Cardiac fibroblast (primary cell): Measurements from ENCODE around the gene CIROP.

Source experiments
- DNase-seq, 2 donors: peaks; one replicate each; pipeline versions ENCODE4 v3.0.0 to v3.0.0-alpha.2; 2010; ENCODE audit warnings: low read depth in 2 of 2
- H3K4me3 ChIP-seq, 2 donors: replicated peaks in 1 of 2; 1 replicate in 1 of 2; 2 replicates in 1 of 2; pipeline ENCODE4 v1.5.1; 2011; ENCODE audit warnings: low read depth in 2 of 2, low read length in 2 of 2, mild to moderate bottlenecking in 2 of 2, moderate library complexity in 1 of 2
- TF ChIP-seq, protein P1 (sequence below): IDR thresholded peaks from one replicate; pipeline ENCODE4 v1.5.1; 2011; ENCODE audit warnings: low read depth, mild to moderate bottlenecking, low read length, inconsistent platforms

CIROP gene

DNA sequence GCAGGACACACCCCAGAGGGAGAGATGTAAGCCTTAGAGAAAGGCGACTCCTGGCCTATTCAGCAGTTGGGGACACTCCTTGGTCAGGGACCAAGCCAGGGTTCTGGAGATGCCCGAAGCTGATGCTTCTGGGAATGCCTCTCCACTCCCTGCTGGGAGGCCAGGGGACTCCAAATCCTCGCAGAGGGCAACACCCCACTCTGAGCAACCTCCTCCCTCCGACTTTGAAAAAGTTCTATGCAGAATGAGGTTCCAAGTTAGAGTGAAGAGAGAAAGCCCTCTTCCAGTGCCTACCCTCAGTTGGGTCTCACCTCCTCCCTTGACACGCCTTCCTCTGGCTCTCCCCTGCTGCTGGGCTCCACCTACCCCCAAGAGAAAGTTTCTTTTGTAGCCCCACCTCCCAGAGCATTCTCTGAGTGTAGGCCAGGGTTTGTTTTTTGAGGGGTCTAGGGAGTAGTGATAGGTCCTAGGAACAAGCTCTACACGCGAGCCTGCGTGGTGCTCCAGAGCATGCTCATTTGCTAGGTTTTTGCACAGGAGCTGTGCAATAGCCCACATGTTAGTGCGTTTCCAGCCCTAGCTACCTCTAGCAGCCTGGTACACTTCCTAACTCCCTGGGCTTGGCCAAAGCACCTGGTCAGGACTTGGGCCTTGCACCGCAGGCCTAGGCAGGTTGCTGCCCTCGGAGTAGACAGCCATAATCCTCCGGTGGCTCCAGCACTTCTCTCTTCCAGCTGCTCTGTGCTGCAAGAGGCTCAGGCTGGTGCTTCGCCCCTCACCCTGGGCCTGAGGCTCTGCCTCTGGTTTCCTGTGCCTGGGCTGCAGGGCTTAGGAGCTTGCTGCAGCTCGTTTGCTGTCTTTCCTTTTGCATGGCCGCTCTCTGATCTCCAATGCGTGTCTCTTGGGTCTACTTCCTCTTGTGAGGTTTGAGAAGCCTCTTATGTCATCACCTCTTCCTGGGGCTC is 14.9 kb upstream of the CIROP start:
- DNase-seq, result no peak
- TF ChIP-seq, protein P1, sequence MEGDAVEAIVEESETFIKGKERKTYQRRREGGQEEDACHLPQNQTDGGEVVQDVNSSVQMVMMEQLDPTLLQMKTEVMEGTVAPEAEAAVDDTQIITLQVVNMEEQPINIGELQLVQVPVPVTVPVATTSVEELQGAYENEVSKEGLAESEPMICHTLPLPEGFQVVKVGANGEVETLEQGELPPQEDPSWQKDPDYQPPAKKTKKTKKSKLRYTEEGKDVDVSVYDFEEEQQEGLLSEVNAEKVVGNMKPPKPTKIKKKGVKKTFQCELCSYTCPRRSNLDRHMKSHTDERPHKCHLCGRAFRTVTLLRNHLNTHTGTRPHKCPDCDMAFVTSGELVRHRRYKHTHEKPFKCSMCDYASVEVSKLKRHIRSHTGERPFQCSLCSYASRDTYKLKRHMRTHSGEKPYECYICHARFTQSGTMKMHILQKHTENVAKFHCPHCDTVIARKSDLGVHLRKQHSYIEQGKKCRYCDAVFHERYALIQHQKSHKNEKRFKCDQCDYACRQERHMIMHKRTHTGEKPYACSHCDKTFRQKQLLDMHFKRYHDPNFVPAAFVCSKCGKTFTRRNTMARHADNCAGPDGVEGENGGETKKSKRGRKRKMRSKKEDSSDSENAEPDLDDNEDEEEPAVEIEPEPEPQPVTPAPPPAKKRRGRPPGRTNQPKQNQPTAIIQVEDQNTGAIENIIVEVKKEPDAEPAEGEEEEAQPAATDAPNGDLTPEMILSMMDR, result no peak
- H3K4me3 ChIP-seq, result no peak overlapping the region

DNA sequence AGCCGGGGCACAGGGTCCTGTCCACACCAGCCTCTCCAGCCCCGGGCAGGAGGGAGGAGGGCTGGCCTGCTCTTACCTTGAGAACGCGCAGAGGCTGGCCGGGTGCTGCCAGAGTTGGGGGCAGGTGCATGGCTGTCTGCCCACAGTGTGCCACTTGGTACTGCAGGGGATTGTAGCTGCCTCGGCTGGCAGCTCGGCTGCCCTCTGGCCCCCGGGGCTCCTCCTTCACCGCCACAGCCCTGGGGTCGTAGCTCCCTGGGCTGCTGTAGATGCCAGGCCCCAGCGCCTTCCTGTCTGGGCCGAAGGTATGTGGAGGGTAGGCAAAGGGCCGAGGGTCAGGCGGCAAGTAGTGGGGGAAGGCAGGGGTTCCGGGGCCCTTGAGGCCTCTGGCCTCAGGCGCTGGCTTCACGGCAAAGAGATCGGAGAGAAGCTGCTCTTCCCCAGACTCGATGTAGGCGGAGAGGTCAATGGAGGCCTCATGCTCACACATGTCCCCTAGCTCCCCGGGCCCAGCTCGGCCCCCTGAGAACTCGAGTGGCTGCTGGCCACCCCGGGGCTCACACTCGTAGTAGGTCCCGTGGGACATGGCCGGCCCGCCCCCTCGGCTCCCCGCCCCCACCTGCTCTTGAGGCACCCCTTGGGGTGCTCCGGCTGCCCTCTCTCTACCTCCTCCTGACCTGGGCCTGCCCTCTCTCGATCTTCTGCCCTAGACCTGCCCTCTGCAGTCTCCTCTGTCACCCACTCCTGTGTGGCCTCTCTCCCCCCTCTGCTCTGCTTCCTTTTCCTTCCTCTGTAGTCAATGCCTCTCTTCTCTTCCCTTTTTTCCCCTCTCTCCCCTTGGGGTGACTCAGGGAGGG is 13.9 kb upstream of the CIROP start, which contains the start of gene CEBPE:
TSS of gene CEBPE (minus strand) at position 750 of the 857 bp plus-strand sequence. CDS start at position 586, 164 bp downstream.
- H3K4me3 ChIP-seq, result no peak within 1 kb of the TSS
- TF ChIP-seq, protein P1, result no peak
- DNase-seq, result no peak

DNA sequence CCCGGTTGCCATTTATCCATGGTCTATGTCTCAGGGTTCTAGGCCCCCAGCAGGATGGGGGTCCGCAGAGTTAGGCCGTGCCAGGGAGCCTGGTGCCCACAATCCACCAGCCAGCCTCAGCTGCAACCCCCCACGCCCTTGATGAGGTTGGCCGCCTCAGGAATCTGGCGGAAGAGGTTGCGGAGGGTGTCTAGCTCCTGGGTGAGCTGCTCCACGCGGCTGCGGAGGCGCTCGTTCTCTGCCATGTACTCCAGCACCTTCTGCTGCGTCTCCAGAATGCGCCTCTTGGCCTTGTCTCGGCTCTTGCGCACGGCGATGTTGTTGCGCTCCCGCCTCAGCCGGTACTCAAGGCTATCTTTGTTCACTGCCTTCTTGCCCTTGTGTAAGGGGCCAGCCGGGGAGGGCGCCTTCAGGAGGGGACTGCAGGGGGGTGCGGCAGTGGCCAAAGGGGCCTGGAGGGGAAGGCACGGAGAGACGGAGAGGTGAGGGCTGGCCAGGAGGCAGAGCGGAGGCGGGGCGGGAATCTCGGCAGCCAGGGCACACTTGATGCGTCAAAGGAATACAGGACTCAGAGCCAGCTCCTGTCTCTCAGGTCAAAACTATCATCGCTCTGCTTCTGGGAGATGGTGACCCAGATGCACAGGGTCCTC is 12.7 kb upstream of the CIROP start:
- H3K4me3 ChIP-seq, result no peak overlapping the region
- TF ChIP-seq, protein P1, result no peak
- DNase-seq, result no peak

DNA sequence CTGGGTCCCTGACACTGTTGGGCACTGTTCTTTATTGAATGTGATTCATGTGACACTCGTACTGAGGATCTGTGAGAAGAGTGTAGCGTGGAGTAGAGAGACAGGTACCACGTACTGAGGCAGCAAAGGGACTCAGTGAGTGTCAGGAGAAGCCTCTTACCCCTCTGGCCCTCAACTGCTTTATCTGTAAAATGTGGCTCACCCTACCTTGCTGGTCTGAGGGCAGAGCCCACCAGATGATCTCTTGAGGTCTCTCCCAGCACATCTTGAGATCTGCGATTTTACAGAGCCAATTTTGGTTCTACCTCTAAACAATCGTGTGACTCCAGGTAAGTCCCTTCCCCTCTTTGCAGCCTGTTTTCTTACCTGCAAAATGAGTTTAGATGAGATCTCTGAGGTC is 11.1 kb upstream of the CIROP start:
- TF ChIP-seq, protein P1, result no peak
- H3K4me3 ChIP-seq, result no peak overlapping the region
- DNase-seq, result no peak

DNA sequence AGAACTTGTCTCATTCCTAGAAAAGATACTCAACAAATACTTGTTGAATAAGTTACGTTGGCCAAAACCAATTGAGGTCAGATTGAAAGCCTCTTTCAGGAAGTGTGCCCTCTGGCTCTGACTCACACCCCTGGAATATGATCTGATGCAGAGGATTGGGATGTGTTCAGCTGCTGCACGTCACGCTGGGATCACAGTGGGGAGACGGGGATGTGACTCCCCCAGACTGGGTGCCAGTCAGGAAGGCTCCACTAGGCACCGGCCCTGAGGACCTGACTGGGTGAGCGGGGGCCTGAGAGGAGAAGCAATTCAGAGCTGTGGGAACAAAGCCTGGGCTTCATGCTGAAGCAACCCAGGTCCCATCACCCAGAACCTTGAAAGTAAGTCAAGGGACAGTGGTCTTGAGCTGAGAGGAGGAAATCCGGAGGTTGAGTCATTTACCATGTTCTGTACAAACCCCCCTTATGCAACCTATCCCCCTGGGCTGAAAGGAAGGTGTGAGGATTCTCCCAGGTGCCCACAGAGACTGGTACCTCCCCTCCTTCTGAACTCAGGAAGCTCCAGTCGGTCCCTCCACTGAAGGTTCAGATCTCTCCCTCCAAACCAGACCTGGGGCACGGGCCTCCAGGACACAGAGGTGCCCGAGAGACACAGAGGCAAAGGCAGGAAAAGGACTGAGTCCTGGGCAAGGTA is 10.4 kb upstream of the CIROP start:
- TF ChIP-seq, protein P1, result no peak
- DNase-seq, result peak; percentile 94 to 96
- H3K4me3 ChIP-seq, result no peak overlapping the region

DNA sequence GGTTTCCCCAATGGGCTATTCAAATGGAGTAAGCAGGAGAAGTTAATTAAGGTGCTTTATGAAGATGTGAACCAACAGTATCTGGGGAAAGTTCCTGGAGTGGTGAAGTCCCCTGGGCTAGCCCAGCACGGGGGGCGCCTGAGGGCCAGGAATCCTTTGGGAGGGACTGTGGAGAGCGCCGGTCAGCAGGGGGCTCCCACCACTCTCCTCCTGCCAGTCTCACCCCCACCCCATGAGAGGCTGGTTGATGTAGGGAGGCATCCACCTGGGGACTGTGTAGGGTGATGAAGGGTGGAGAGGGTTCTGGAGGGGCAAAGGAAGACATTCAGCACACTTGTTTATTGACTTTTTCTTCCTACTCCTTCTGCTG is 9.9 kb upstream of the CIROP start:
- H3K4me3 ChIP-seq, result no peak overlapping the region
- DNase-seq, result no peak
- TF ChIP-seq, protein P1, result peak; percentile 4
